Activated CD4-positive, alpha-beta T cell treated with anti-CD3 and anti-CD28 coated beads for 48 hours (primary cell): ENCODE measurements around the gene SUFU.
"Not testable (repeated sequence)": the region's sequence is repeated elsewhere in the genome, so short reads cannot be mapped to it uniquely, and the experiment has no call there.

Source experiments
- DNase-seq: peaks from one replicate; pipeline ENCODE4 v3.0.0-alpha.2; 2020

The SUFU gene

GRCh38 chr10:102484021-102484420 is 19.8 kb upstream of the SUFU start:
- DNase-seq, result no peak

- no peak for DNase-seq
Observed at GRCh38 chr10:102485093-102485784, 18.5 kb upstream of the SUFU start.

- DNase-seq, result no peak
Observed at GRCh38 chr10:102491136-102491535, 12.6 kb upstream of the SUFU start.

GRCh38 chr10:102492344-102492939 is 11.3 kb upstream of the SUFU start:
- DNase-seq, result no peak

- no peak for DNase-seq
Observed at GRCh38 chr10:102492983-102493382, 10.8 kb upstream of the SUFU start.

- DNase-seq, result no peak
Observed at GRCh38 chr10:102493771-102494170, 10.0 kb upstream of the SUFU start.

- no peak for DNase-seq
Observed at GRCh38 chr10:102497545-102497944, 6.2 kb upstream of the SUFU start.

GRCh38 chr10:102499356-102499755 is 4.4 kb upstream of the SUFU start:
- no peak for DNase-seq

- not testable (repeated sequence) for DNase-seq
Observed at GRCh38 chr10:102500686-102501085, 3.1 kb upstream of the SUFU start.

- DNase-seq, result no peak
Observed at GRCh38 chr10:102501201-102502028, 2.4 kb upstream of the SUFU start.

GRCh38 chr10:102502029-102502336 is 1.8 kb upstream of the SUFU start:
- DNase-seq, result peak; percentile 99

- DNase-seq, result peak; percentile 95
Observed at GRCh38 chr10:102502337-102503151, 1.2 kb upstream of the SUFU start, which contains the start of gene ACTR1A. Gene ACTR1A, minus strand, starts transcription at chr10:102502712. Its CDS starts 65 bp downstream, at chr10:102502647.

- peak; percentile 53 for DNase-seq
Observed at GRCh38 chr10:102504179-102504975, 605 bp downstream of the SUFU start.

GRCh38 chr10:102504976-102505300 is 1.2 kb downstream of the SUFU start:
- no peak for DNase-seq

- DNase-seq, result no peak
Observed at GRCh38 chr10:102505462-102506115, 1.8 kb downstream of the SUFU start.

- no peak for DNase-seq
Observed at GRCh38 chr10:102507521-102507920, 3.7 kb downstream of the SUFU start.

- DNase-seq, result no peak
Observed at GRCh38 chr10:102508506-102508905, 4.7 kb downstream of the SUFU start.

GRCh38 chr10:102509387-102509786 is 5.6 kb downstream of the SUFU start:
- no peak for DNase-seq

- no peak for DNase-seq
Observed at GRCh38 chr10:102511583-102512274, 8.0 kb downstream of the SUFU start.

GRCh38 chr10:102514487-102515311 is 10.9 kb downstream of the SUFU start:
- DNase-seq, result no peak
